ENCODE results near the gene NUP54.
A peak's percentile ranks its signal among the peaks of the same experiment; 100 is the strongest.

NUP54 gene

GRCh38 chr4:76067652-76068286 lies 80.4 kb downstream of the NUP54 start:
- peak in 11 of 14 donors; percentile 3 to 47 (median 31) for DNase-seq

GRCh38 chr4:76066546-76066945 lies 81.7 kb downstream of the NUP54 start:
- no peak for DNase-seq

All from C1 segment of cervical spinal cord (tissue), 14 donors.